Suprapubic skin (tissue), 3 donors: ENCODE measurements around the gene CBARP.

Experiments used
- EP300 ChIP-seq: sonication (generic); formaldehyde crosslinking; IDR thresholded peaks from one replicate; pipeline ENCODE4 v1.6.1; 2017; ENCODE audit warnings: antibody characterized with exemption
- POLR2A ChIP-seq, 2 donors: fragments of 450-650 bp; IDR thresholded peaks; one replicate each; pipeline ENCODE4 v1.6.1; 2017; ENCODE audit warnings: antibody characterized with exemption in 2 of 2, mild to moderate bottlenecking in 2 of 2, moderate library complexity in 2 of 2
- TF ChIP-seq, protein P1 (sequence below), 2 donors: fragments of 200-600 bp in 1 of 2; fragments of 450-650 bp in 1 of 2; sonication (generic) in 1 of 2; IDR thresholded peaks; one replicate each; pipeline ENCODE4 v1.5.1; 2016 to 2019; ENCODE audit warnings: antibody characterized with exemption in 2 of 2, mild to moderate bottlenecking in 1 of 2, moderate library complexity in 1 of 2

DNA sequence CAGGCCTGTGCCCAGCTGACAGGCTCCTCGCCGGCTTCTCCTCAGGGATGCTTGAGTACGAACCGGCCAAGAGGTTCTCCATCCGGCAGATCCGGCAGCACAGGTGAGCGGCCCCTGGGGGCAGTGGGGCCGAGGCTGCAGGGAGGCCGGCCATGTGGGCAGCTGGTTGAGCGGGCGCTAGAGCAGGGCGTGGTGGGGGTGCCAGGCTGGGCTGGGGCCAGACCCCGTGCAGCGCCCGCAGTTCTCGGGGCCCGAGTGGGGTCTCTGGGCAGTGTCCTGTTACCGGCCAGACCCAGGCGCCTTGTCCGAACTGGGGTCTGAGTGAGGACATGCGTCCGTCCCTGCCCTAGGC, 15.9 kb downstream of the CBARP start:
- TF ChIP-seq, protein P1, sequence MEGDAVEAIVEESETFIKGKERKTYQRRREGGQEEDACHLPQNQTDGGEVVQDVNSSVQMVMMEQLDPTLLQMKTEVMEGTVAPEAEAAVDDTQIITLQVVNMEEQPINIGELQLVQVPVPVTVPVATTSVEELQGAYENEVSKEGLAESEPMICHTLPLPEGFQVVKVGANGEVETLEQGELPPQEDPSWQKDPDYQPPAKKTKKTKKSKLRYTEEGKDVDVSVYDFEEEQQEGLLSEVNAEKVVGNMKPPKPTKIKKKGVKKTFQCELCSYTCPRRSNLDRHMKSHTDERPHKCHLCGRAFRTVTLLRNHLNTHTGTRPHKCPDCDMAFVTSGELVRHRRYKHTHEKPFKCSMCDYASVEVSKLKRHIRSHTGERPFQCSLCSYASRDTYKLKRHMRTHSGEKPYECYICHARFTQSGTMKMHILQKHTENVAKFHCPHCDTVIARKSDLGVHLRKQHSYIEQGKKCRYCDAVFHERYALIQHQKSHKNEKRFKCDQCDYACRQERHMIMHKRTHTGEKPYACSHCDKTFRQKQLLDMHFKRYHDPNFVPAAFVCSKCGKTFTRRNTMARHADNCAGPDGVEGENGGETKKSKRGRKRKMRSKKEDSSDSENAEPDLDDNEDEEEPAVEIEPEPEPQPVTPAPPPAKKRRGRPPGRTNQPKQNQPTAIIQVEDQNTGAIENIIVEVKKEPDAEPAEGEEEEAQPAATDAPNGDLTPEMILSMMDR (IDR thresholded peaks at IDR 0.05): no peak
- TF ChIP-seq POLR2A (IDR thresholded peaks at IDR 0.05) (no peak), EP300 (no peak)
